ENCODE measurements around the gene EPHA6.
"Not testable (repeated sequence)": the region's sequence is repeated elsewhere in the genome, so short reads cannot be mapped to it uniquely, and the experiment has no call there.

The EPHA6 gene

GRCh38 chr3:97479740-97480139, 665.3 kb downstream of the EPHA6 start:
- Histone ChIP-seq H3K4me3 (ENCODE audit: low read length) (no peak overlapping the region), H3K9ac (ENCODE audit: low read length) (no peak overlapping the region), H3K27me3 (replicated peaks; ENCODE audit: control insufficient read depth, insufficient read depth, low read length) (no peaks in the 10 kb centered on the region), H3K9me3 (ENCODE audit: control insufficient read depth, low read length) (no peaks in the 10 kb centered on the region), H3K36me3 (ENCODE audit: control insufficient read depth, insufficient read depth, low read length, severe bottlenecking) (no peaks in the 10 kb centered on the region), H3K4me1 (ENCODE audit: control insufficient read depth, insufficient read depth, low read length) (no peaks in the 10 kb centered on the region)
- no peak for DNase-seq (ENCODE audit: low read depth)

- H3K36me3 ChIP-seq (ENCODE audit: control insufficient read depth, insufficient read depth, low read length, severe bottlenecking); H3K27me3 ChIP-seq (replicated peaks; ENCODE audit: control insufficient read depth, insufficient read depth, low read length); DNase-seq (ENCODE audit: low read depth); H3K4me3 ChIP-seq (ENCODE audit: low read length); H3K9ac ChIP-seq (ENCODE audit: low read length); H3K9me3 ChIP-seq (ENCODE audit: control insufficient read depth, low read length); H3K4me1 ChIP-seq (ENCODE audit: control insufficient read depth, insufficient read depth, low read length): not testable (repeated sequence)
Observed at GRCh38 chr3:97480696-97481289, 666.4 kb downstream of the EPHA6 start.

- Histone ChIP-seq H3K36me3 (ENCODE audit: control insufficient read depth, insufficient read depth, low read length, severe bottlenecking) (no peaks in the 10 kb centered on the region), H3K4me3 (ENCODE audit: low read length) (no peak overlapping the region), H3K27me3 (replicated peaks; ENCODE audit: control insufficient read depth, insufficient read depth, low read length) (no peaks in the 10 kb centered on the region), H3K4me1 (ENCODE audit: control insufficient read depth, insufficient read depth, low read length) (no peaks in the 10 kb centered on the region), H3K9me3 (ENCODE audit: control insufficient read depth, low read length) (no peaks in the 10 kb centered on the region), H3K9ac (ENCODE audit: low read length) (no peak overlapping the region)
- no peak for DNase-seq (ENCODE audit: low read depth)
Observed at GRCh38 chr3:97481416-97481815, 667.0 kb downstream of the EPHA6 start.

- Histone ChIP-seq H3K4me3 (ENCODE audit: low read length) (no peak overlapping the region), H3K36me3 (ENCODE audit: control insufficient read depth, insufficient read depth, low read length, severe bottlenecking) (no peaks in the 10 kb centered on the region), H3K9me3 (ENCODE audit: control insufficient read depth, low read length) (no peaks in the 10 kb centered on the region), H3K9ac (ENCODE audit: low read length) (no peak overlapping the region), H3K27me3 (replicated peaks; ENCODE audit: control insufficient read depth, insufficient read depth, low read length) (no peaks in the 10 kb centered on the region), H3K4me1 (ENCODE audit: control insufficient read depth, insufficient read depth, low read length) (no peaks in the 10 kb centered on the region)
- DNase-seq (ENCODE audit: low read depth), result no peak
Observed at GRCh38 chr3:97485206-97485605, 670.8 kb downstream of the EPHA6 start.

GRCh38 chr3:97487587-97487986, 673.2 kb downstream of the EPHA6 start:
- H3K36me3 ChIP-seq (ENCODE audit: control insufficient read depth, insufficient read depth, low read length, severe bottlenecking), result no peaks in the 10 kb centered on the region
- H3K9ac ChIP-seq (ENCODE audit: low read length), result no peak overlapping the region
- no peaks in the 10 kb centered on the region for H3K27me3 ChIP-seq (replicated peaks; ENCODE audit: control insufficient read depth, insufficient read depth, low read length)
- no peaks in the 10 kb centered on the region for H3K9me3 ChIP-seq (ENCODE audit: control insufficient read depth, low read length)
- H3K4me1 ChIP-seq (ENCODE audit: control insufficient read depth, insufficient read depth, low read length), result no peaks in the 10 kb centered on the region
- DNase-seq (ENCODE audit: low read depth), result no peak
- H3K4me3 ChIP-seq (ENCODE audit: low read length), result no peak overlapping the region

GRCh38 chr3:97488741-97489140, 674.3 kb downstream of the EPHA6 start:
- H3K36me3 ChIP-seq (ENCODE audit: control insufficient read depth, insufficient read depth, low read length, severe bottlenecking), result no peaks in the 10 kb centered on the region
- H3K9ac ChIP-seq (ENCODE audit: low read length), result no peak overlapping the region
- no peaks in the 10 kb centered on the region for H3K27me3 ChIP-seq (replicated peaks; ENCODE audit: control insufficient read depth, insufficient read depth, low read length)
- H3K9me3 ChIP-seq (ENCODE audit: control insufficient read depth, low read length), result no peaks in the 10 kb centered on the region
- no peaks in the 10 kb centered on the region for H3K4me1 ChIP-seq (ENCODE audit: control insufficient read depth, insufficient read depth, low read length)
- no peak overlapping the region for H3K4me3 ChIP-seq (ENCODE audit: low read length)
- no peak for DNase-seq (ENCODE audit: low read depth)

- H3K27me3 ChIP-seq (replicated peaks; ENCODE audit: control insufficient read depth, insufficient read depth, low read length), result no peaks in the 10 kb centered on the region
- H3K36me3 ChIP-seq (ENCODE audit: control insufficient read depth, insufficient read depth, low read length, severe bottlenecking), result no peaks in the 10 kb centered on the region
- H3K4me1 ChIP-seq (ENCODE audit: control insufficient read depth, insufficient read depth, low read length), result no peaks in the 10 kb centered on the region
- DNase-seq (ENCODE audit: low read depth), result no peak
- no peaks in the 10 kb centered on the region for H3K9me3 ChIP-seq (ENCODE audit: control insufficient read depth, low read length)
- no peak overlapping the region for H3K9ac ChIP-seq (ENCODE audit: low read length)
- H3K4me3 ChIP-seq (ENCODE audit: low read length), result no peak overlapping the region
Observed at GRCh38 chr3:97495896-97496295, 681.5 kb downstream of the EPHA6 start.

GRCh38 chr3:97497138-97497537, 682.7 kb downstream of the EPHA6 start:
- Histone ChIP-seq H3K36me3 (ENCODE audit: control insufficient read depth, insufficient read depth, low read length, severe bottlenecking) (no peaks in the 10 kb centered on the region), H3K27me3 (replicated peaks; ENCODE audit: control insufficient read depth, insufficient read depth, low read length) (no peaks in the 10 kb centered on the region), H3K4me3 (ENCODE audit: low read length) (no peak overlapping the region), H3K4me1 (ENCODE audit: control insufficient read depth, insufficient read depth, low read length) (no peaks in the 10 kb centered on the region), H3K9ac (ENCODE audit: low read length) (no peak overlapping the region), H3K9me3 (ENCODE audit: control insufficient read depth, low read length) (no peaks in the 10 kb centered on the region)
- DNase-seq (ENCODE audit: low read depth), result no peak

- H3K4me3 ChIP-seq (ENCODE audit: low read length), result no peak overlapping the region
- H3K9ac ChIP-seq (ENCODE audit: low read length), result no peak overlapping the region
- DNase-seq (ENCODE audit: low read depth), result no peak
- H3K27me3 ChIP-seq (replicated peaks; ENCODE audit: control insufficient read depth, insufficient read depth, low read length), result no peaks in the 10 kb centered on the region
- H3K9me3 ChIP-seq (ENCODE audit: control insufficient read depth, low read length), result peaks cover 10% of the 10 kb centered on the region
- H3K36me3 ChIP-seq (ENCODE audit: control insufficient read depth, insufficient read depth, low read length, severe bottlenecking), result no peaks in the 10 kb centered on the region
- H3K4me1 ChIP-seq (ENCODE audit: control insufficient read depth, insufficient read depth, low read length), result no peaks in the 10 kb centered on the region
Observed at GRCh38 chr3:97504463-97504862, 690.1 kb downstream of the EPHA6 start.

- Histone ChIP-seq H3K9ac (ENCODE audit: low read length) (no peak overlapping the region), H3K4me1 (ENCODE audit: control insufficient read depth, insufficient read depth, low read length) (no peaks in the 10 kb centered on the region), H3K27me3 (replicated peaks; ENCODE audit: control insufficient read depth, insufficient read depth, low read length) (no peaks in the 10 kb centered on the region), H3K4me3 (ENCODE audit: low read length) (no peak overlapping the region), H3K9me3 (ENCODE audit: control insufficient read depth, low read length) (peaks cover 2% of the 10 kb centered on the region), H3K36me3 (ENCODE audit: control insufficient read depth, insufficient read depth, low read length, severe bottlenecking) (no peaks in the 10 kb centered on the region)
- DNase-seq (ENCODE audit: low read depth), result no peak
Observed at GRCh38 chr3:97510795-97511194, 696.4 kb downstream of the EPHA6 start.

GRCh38 chr3:97515076-97515475, 700.7 kb downstream of the EPHA6 start:
- no peaks in the 10 kb centered on the region for H3K9me3 ChIP-seq (ENCODE audit: control insufficient read depth, low read length)
- no peak overlapping the region for H3K4me3 ChIP-seq (ENCODE audit: low read length)
- no peaks in the 10 kb centered on the region for H3K4me1 ChIP-seq (ENCODE audit: control insufficient read depth, insufficient read depth, low read length)
- DNase-seq (ENCODE audit: low read depth), result no peak
- no peaks in the 10 kb centered on the region for H3K27me3 ChIP-seq (replicated peaks; ENCODE audit: control insufficient read depth, insufficient read depth, low read length)
- H3K36me3 ChIP-seq (ENCODE audit: control insufficient read depth, insufficient read depth, low read length, severe bottlenecking), result no peaks in the 10 kb centered on the region
- H3K9ac ChIP-seq (ENCODE audit: low read length), result no peak overlapping the region

GRCh38 chr3:97530691-97531090, 716.3 kb downstream of the EPHA6 start:
- DNase-seq (ENCODE audit: low read depth), result no peak
- no peak overlapping the region for H3K4me3 ChIP-seq (ENCODE audit: low read length)
- H3K9me3 ChIP-seq (ENCODE audit: control insufficient read depth, low read length), result peaks cover 4% of the 10 kb centered on the region
- no peaks in the 10 kb centered on the region for H3K4me1 ChIP-seq (ENCODE audit: control insufficient read depth, insufficient read depth, low read length)
- no peak overlapping the region for H3K9ac ChIP-seq (ENCODE audit: low read length)
- no peaks in the 10 kb centered on the region for H3K36me3 ChIP-seq (ENCODE audit: control insufficient read depth, insufficient read depth, low read length, severe bottlenecking)
- no peaks in the 10 kb centered on the region for H3K27me3 ChIP-seq (replicated peaks; ENCODE audit: control insufficient read depth, insufficient read depth, low read length)

All from adipocyte (in vitro differentiated cells).